ENCODE results near the gene PRKAG2. TPM values are rescaled to one million over a fixed set of nuclear protein-coding genes. Genes with fewer than 3 reads are reported as not detected.

PRKAG2 gene
- total and polyA plus RNA-seq, 2 of the 13 experiments (the other 11 are each of a cell fraction or from before 2014, with no cell fraction given) = 0.90 to 1.3 TPM

DNA sequence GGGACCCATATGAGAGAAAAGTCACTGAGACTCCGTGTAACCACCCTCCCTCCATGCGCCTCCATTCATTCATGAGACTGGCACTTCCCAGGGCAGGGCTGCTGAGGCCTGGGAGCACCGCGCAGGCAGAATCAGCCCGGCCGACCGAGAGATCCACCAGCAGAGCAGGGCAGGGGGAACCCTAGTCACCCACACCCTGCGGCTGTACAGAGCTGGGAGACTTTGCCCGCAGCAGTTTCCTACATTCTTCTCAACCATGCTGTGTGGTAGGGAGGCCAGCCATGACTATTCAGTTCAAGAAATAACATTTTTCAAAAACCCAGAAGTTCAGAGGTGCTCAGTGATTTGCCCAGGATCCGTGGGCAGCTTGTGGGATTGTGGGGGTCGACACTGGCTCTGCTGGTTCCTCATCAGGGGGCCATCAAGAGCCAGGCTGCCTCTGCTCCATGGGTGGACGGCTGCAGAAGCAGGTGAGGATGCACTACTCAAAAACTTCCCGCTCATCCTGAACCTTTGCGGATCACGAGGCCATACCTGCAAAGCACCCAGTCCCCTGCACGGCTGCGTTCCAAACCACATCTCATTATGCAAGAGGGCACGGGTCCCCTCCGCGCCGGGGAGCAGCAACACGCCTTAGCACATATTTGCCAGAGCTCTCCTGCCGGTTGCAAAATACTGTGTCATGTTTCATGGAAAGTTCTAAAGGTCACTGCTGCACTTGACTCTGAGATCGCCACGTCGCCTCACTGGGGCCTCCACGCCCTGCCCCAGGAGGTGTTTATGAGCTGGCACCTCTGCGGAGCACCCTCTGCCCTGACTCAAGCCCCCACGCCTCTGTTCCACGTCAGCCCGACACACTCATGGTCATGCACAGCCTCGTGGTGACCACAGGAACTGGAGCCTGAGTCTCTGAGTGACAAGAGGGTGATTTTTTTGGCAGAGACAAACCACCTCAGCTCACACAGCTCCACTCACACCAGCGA, 132.0 kb downstream of the PRKAG2 start (continued):
- TF ChIP-seq, protein P1, sequence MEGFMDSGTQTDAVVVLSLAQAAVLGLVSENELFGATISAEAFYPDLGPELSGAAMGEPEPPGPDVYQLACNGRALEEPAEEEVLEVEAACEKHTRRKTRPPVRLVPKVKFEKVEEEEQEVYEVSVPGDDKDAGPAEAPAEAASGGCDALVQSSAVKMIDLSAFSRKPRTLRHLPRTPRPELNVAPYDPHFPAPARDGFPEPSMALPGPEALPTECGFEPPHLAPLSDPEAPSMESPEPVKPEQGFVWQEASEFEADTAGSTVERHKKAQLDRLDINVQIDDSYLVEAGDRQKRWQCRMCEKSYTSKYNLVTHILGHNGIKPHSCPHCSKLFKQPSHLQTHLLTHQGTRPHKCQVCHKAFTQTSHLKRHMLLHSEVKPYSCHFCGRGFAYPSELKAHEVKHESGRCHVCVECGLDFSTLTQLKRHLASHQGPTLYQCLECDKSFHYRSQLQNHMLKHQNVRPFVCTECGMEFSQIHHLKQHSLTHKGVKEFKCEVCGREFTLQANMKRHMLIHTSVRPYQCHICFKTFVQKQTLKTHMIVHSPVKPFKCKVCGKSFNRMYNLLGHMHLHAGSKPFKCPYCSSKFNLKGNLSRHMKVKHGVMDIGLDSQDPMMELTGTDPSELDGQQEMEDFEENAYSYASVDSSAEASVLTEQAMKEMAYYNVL (CRISPR knock-in tag; IDR thresholded peaks at IDR 0.05; ENCODE audit: borderline replicate concordance) = peak; percentile 73; the same call in 1 of the 2 replicates
- TF ChIP-seq, protein P2, sequence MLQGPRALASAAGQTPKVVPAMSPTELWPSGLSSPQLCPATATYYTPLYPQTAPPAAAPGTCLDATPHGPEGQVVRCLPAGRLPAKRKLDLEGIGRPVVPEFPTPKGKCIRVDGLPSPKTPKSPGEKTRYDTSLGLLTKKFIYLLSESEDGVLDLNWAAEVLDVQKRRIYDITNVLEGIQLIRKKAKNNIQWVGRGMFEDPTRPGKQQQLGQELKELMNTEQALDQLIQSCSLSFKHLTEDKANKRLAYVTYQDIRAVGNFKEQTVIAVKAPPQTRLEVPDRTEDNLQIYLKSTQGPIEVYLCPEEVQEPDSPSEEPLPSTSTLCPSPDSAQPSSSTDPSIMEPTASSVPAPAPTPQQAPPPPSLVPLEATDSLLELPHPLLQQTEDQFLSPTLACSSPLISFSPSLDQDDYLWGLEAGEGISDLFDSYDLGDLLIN (CRISPR knock-in tag; IDR thresholded peaks at IDR 0.05; ENCODE audit: borderline replicate concordance) = no peak
- peak; percentile 56 for TF ChIP-seq NFYC (CRISPR knock-in tag; IDR thresholded peaks at IDR 0.05)
- TF ChIP-seq CREB1 (IDR thresholded peaks at IDR 0.05) = peak; percentile 71
- TF ChIP-seq CREB1 (CRISPR knock-in tag; IDR thresholded peaks at IDR 0.05) = peak; percentile 80
- TF ChIP-seq ZFY (CRISPR knock-in tag; IDR thresholded peaks at IDR 0.05) = peak; percentile 60
- TF ChIP-seq, protein P3, sequence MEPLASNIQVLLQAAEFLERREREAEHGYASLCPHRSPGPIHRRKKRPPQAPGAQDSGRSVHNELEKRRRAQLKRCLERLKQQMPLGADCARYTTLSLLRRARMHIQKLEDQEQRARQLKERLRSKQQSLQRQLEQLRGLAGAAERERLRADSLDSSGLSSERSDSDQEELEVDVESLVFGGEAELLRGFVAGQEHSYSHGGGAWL (CRISPR knock-in tag; IDR thresholded peaks at IDR 0.05) = peak; percentile 67; the same call in 1 of the 2 replicates
- TF ChIP-seq KDM4B (CRISPR knock-in tag; IDR thresholded peaks at IDR 0.05) = peak; percentile 90
- no peak for TF ChIP-seq FLYWCH1 (CRISPR knock-in tag; IDR thresholded peaks at IDR 0.05)
- TF ChIP-seq ATF7 (IDR thresholded peaks at IDR 0.05) = peak; percentile 29
- peak; percentile 79 for TF ChIP-seq ATF7 (CRISPR knock-in tag; IDR thresholded peaks at IDR 0.05)
- no peak for TF ChIP-seq ZNF713 (CRISPR knock-in tag; IDR thresholded peaks at IDR 0.05)
- TF ChIP-seq, protein P4, sequence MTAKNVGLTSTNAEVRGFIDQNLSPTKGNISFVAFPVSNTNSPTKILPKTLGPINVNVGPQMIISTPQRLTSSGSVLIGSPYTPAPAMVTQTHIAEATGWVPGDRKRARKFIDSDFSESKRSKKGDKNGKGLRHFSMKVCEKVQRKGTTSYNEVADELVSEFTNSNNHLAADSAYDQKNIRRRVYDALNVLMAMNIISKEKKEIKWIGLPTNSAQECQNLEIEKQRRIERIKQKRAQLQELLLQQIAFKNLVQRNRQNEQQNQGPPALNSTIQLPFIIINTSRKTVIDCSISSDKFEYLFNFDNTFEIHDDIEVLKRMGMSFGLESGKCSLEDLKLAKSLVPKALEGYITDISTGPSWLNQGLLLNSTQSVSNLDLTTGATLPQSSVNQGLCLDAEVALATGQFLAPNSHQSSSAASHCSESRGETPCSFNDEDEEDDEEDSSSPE (CRISPR knock-in tag; IDR thresholded peaks at IDR 0.05) = peak; percentile 92
- peak; percentile 89; the same call in 1 of the 2 replicates for TF ChIP-seq ZNF747 (CRISPR knock-in tag; IDR thresholded peaks at IDR 0.05; ENCODE audit: borderline replicate concordance)
- TF ChIP-seq, protein P5, sequence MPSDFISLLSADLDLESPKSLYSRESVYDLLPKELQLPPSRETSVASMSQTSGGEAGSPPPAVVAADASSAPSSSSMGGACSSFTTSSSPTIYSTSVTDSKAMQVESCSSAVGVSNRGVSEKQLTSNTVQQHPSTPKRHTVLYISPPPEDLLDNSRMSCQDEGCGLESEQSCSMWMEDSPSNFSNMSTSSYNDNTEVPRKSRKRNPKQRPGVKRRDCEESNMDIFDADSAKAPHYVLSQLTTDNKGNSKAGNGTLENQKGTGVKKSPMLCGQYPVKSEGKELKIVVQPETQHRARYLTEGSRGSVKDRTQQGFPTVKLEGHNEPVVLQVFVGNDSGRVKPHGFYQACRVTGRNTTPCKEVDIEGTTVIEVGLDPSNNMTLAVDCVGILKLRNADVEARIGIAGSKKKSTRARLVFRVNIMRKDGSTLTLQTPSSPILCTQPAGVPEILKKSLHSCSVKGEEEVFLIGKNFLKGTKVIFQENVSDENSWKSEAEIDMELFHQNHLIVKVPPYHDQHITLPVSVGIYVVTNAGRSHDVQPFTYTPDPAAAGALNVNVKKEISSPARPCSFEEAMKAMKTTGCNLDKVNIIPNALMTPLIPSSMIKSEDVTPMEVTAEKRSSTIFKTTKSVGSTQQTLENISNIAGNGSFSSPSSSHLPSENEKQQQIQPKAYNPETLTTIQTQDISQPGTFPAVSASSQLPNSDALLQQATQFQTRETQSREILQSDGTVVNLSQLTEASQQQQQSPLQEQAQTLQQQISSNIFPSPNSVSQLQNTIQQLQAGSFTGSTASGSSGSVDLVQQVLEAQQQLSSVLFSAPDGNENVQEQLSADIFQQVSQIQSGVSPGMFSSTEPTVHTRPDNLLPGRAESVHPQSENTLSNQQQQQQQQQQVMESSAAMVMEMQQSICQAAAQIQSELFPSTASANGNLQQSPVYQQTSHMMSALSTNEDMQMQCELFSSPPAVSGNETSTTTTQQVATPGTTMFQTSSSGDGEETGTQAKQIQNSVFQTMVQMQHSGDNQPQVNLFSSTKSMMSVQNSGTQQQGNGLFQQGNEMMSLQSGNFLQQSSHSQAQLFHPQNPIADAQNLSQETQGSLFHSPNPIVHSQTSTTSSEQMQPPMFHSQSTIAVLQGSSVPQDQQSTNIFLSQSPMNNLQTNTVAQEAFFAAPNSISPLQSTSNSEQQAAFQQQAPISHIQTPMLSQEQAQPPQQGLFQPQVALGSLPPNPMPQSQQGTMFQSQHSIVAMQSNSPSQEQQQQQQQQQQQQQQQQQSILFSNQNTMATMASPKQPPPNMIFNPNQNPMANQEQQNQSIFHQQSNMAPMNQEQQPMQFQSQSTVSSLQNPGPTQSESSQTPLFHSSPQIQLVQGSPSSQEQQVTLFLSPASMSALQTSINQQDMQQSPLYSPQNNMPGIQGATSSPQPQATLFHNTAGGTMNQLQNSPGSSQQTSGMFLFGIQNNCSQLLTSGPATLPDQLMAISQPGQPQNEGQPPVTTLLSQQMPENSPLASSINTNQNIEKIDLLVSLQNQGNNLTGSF (CRISPR knock-in tag; IDR thresholded peaks at IDR 0.05) = no peak
- 0 out of 2 replicates have a peak, but pooled peaks have one; percentile 29 for TF ChIP-seq YEATS2 (CRISPR knock-in tag; IDR thresholded peaks at IDR 0.05; ENCODE audit: borderline replicate concordance)
- no peak; the same call in 1 of the 2 replicates for TF ChIP-seq DR1 (CRISPR knock-in tag; IDR thresholded peaks at IDR 0.05)
- 0 out of 2 replicates have a peak, but pooled peaks have one; percentile 28 for TF ChIP-seq POLR2AphosphoS5 (IDR thresholded peaks at IDR 0.05; ENCODE audit: low read depth, low read length)
- TF ChIP-seq ZNF274 (CRISPR knock-in tag; IDR thresholded peaks at IDR 0.05) = peak; percentile 50
